ENCODE results near the gene BPIFB2.

GRCh38 chr20:32977281-32978008, 30.1 kb upstream of the BPIFB2 start:
- TF ChIP-seq CTCF (IDR thresholded peaks at IDR 0.05; ENCODE audit: insufficient read depth, low read depth, low read length) (no peak), EZH2 (IDR thresholded peaks at IDR 0.05; ENCODE audit: insufficient read depth, low read length) (no peak)

Data from astrocyte (in vitro differentiated cells and primary cell).